WTC11 (cell line): ENCODE data around the gene ANO10.
"Not testable (repeated sequence)": the region's sequence is repeated elsewhere in the genome, so short reads cannot be mapped to it uniquely, and the experiment has no call there.

Experiments
- CTCF ChIP-seq: fragments of 200-600 bp; IDR thresholded peaks from 2 replicates; pipeline ENCODE4 v1.8.0; 2022; ENCODE audit warnings: antibody characterized with exemption
- MLX ChIP-seq: sonication (generic); formaldehyde crosslinking; IDR thresholded peaks from 2 replicates; pipeline ENCODE4 v1.8.1; 2023; ENCODE audit warnings: mild to moderate bottlenecking, missing genetic modification reagents, moderate library complexity
- MXD4 ChIP-seq: fragments of 250-450 bp; sonication (Bioruptor Pico); IDR thresholded peaks from 2 replicates; pipeline ENCODE4 v1.8.0; 2021; ENCODE audit warnings: mild to moderate bottlenecking, moderate library complexity, borderline replicate concordance
- TF ChIP-seq, protein P1 (sequence below): sonication (generic); formaldehyde crosslinking; IDR thresholded peaks from 2 replicates; pipeline ENCODE4 v1.8.0; 2022; ENCODE audit warnings: mild to moderate bottlenecking, missing genetic modification reagents

GRCh38 chr3:43565661-43566341, 56.0 kb downstream of the ANO10 start:
- not testable (repeated sequence) for TF ChIP-seq MLX (CRISPR knock-in tag); MXD4 (CRISPR knock-in tag); CTCF
- TF ChIP-seq, protein P1, sequence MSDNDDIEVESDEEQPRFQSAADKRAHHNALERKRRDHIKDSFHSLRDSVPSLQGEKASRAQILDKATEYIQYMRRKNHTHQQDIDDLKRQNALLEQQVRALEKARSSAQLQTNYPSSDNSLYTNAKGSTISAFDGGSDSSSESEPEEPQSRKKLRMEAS (CRISPR knock-in tag): not testable (repeated sequence)
